ENCODE data around the gene SYT14.

SYT14 gene

DNA sequence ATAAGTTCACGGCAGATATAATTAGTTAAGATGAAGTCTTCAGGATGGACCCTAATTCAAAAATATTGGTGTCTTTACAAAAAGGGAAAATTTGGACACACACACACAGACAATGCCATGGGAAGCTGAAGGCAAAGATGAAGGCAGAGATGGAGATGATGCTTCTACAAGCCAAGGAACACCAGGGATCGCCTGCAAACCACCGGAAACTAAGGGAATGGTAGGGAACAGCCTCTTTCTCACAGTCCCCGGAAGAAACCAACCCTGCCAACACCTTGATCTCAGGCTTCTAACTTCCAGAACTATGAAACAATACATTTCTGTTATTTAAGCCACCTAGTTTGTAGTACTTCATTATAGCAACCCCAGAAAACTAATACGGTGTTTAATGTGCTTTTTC lies 279.5 kb downstream of the SYT14 start:
- DNase-seq, result no peak

DNA sequence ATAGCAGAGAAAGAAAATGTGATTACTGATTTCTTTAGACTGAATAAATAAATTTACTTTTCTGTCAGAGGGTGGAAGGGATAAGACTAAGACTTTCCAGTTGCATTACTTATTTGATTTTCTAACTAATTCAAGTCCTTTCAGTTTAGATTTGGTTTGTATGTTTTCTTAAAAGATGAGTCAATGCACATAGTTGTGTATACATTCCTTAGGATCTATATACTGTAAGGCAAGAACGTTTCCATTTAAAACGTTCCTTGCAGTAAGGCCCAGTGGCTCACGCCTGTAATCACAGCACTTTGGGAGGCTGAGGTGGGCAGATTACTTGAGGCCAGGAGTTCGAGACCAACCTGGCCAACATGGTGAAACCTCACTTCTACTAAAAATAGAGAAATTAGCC lies 280.0 kb downstream of the SYT14 start:
- DNase-seq, result no peak

Data from inflammatory macrophage treated with lipopolysaccharide for 4 hours (primary cell).